ENCODE results near the gene DRD2. TPM values are rescaled to one million over a fixed set of nuclear protein-coding genes. Genes with fewer than 3 reads are reported as not detected.

Gene DRD2
- total and polyA plus RNA-seq, 3 experiments from 2014 or later = not detected

DNA sequence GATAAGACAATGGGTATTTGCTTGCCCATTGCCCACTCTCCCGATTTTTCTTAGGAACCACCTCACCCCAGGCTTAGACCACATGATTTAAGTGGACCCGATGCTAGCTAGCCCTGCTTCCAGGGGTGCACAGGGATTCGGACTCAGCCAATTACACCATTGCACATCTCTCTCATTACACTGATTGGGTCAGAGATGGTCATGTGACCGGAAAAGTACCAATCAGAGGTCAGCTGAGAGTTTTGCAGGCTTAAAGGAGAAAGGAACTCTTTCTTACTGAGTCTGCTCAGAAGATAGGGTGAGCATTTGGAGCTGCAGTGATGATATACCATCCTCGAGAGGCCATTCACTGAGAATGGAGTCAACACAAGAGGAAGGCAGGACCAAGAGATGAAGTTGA lies 99.8 kb downstream of the DRD2 start:
- CTCF ChIA-PET = no interaction called here
- no peaks in the 10 kb centered on the region for H3K4me1 ChIP-seq (ENCODE audit: insufficient read depth, low read length)
- no peaks in the 10 kb centered on the region for H3K36me3 ChIP-seq (ENCODE audit: insufficient read depth, low read length)
- DNase-seq = no peak
- no peak overlapping the region for H3K27ac ChIP-seq (ENCODE audit: low read depth, low read length)
- no peaks in the 10 kb centered on the region for H3K4me1 Mint-ChIP-seq
- H3K4me3 ChIP-seq (ENCODE audit: low read length) = no peak overlapping the region
- H3K27me3 ChIP-seq (ENCODE audit: insufficient read depth, low read length, poor library complexity, severe bottlenecking) = no peaks in the 10 kb centered on the region
- H3K9me3 Mint-ChIP-seq = no peaks in the 10 kb centered on the region
- H3K27me3 Mint-ChIP-seq = peaks cover 0 to 1% of the 10 kb centered on the region in 2 donors
- no peak overlapping the region for H3K27ac Mint-ChIP-seq
- H3K36me3 Mint-ChIP-seq = peaks cover 16 to 51% (median 22%) of the 10 kb centered on the region in 3 donors
- no peaks in the 10 kb centered on the region for H3K9me3 ChIP-seq (ENCODE audit: low read length)
- H3K4me3 Mint-ChIP-seq = no peak overlapping the region
- POLR2A ChIA-PET = no interaction called here

DNA sequence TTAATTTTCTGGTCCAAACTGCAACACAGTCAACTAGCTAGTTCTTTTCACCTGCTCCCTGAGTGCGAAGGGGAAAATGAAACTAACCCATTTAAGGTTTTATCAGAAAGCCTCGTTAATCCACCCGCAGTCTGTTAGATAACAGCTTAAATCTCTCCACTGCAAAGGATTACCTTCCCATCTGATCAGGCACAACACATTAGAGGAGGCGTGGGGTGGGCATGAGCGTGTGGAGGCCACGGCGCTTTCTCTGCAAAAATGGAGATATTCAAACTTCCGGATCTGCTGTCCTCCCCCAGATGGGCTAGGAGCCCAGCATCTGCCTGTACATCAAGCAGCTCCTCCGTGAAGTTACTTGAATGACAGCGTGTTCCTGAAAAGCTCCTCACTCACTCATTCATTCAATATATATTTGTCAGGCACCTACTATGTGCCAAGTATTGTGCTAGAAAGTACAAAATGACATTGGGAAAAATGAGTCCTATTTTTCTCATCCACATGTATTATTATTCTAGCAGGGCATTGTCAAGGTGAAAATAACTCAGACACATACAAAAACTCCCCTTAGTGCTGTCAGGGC lies 101.1 kb downstream of the DRD2 start:
- no peak overlapping the region for H3K27ac ChIP-seq (ENCODE audit: low read depth, low read length)
- Mint-ChIP-seq H3K27me3 (peaks cover 0 to 1% of the 10 kb centered on the region in 2 donors), H3K9me3 (no peaks in the 10 kb centered on the region), H3K4me1 (no peaks in the 10 kb centered on the region), H3K27ac (peak overlapping the region in 1 of 8 donors; percentile 17), H3K36me3 (peaks cover 10 to 51% (median 10%) of the 10 kb centered on the region in 3 donors), H3K4me3 (no peak overlapping the region)
- CTCF ChIA-PET = interaction anchor here (1.1 kb wide), 1 partner anchor 159 kb away, joined by 3 read pairs; no protein-coding TSS in a partner anchor
- H3K36me3 ChIP-seq (ENCODE audit: insufficient read depth, low read length) = no peaks in the 10 kb centered on the region
- H3K4me1 ChIP-seq (ENCODE audit: insufficient read depth, low read length) = no peaks in the 10 kb centered on the region
- no peaks in the 10 kb centered on the region for H3K9me3 ChIP-seq (ENCODE audit: low read length)
- POLR2A ChIA-PET = no interaction called here
- H3K4me3 ChIP-seq (ENCODE audit: low read length) = no peak overlapping the region
- H3K27me3 ChIP-seq (ENCODE audit: insufficient read depth, low read length, poor library complexity, severe bottlenecking) = no peaks in the 10 kb centered on the region
- no peak for DNase-seq

- Mint-ChIP-seq H3K4me3 (no peak overlapping the region), H3K4me1 (no peaks in the 10 kb centered on the region), H3K27ac (peak overlapping the region in 1 of 8 donors; percentile 7), H3K27me3 (peaks cover 0 to 1% of the 10 kb centered on the region in 2 donors), H3K9me3 (no peaks in the 10 kb centered on the region), H3K36me3 (peaks cover 5 to 54% (median 13%) of the 10 kb centered on the region in 3 donors)
- no peaks in the 10 kb centered on the region for H3K9me3 ChIP-seq (ENCODE audit: low read length)
- H3K27me3 ChIP-seq (ENCODE audit: insufficient read depth, low read length, poor library complexity, severe bottlenecking) = no peaks in the 10 kb centered on the region
- ChIA-PET POLR2A (no interaction called here), CTCF (no interaction called here)
- DNase-seq = no peak
- no peak overlapping the region for H3K27ac ChIP-seq (ENCODE audit: low read depth, low read length)
- no peak overlapping the region for H3K4me3 ChIP-seq (ENCODE audit: low read length)
- H3K4me1 ChIP-seq (ENCODE audit: insufficient read depth, low read length) = no peaks in the 10 kb centered on the region
- H3K36me3 ChIP-seq (ENCODE audit: insufficient read depth, low read length) = peaks cover 5% of the 10 kb centered on the region
Observed at GRCh38 chr11:113373306-113373705, 101.9 kb downstream of the DRD2 start.

DNA sequence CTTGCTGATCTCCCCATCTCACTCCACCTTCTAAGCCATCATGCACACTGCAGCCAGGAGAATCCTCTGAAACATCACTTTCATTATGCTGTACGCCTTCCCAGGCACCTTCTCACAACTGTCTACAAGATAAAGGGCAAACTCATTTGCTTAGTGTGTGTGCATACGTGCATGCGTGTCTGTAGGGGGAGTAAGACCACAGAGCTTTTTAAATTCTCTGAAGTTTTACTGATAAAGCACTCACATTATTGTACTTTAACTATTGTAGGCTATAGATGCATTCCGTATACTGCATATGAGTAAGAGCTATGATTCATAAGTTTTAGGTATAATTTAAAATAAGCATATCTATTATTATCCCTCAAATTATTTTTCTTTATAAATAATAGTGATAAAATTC lies 102.9 kb downstream of the DRD2 start:
- POLR2A ChIA-PET = no interaction called here
- H3K27ac Mint-ChIP-seq = peak overlapping the region in 3 of 8 donors; percentile 12 to 41 (median 37)
- CTCF ChIA-PET = interaction anchor here (0.7 kb wide), 1 partner anchor 12 kb away, joined by 3 read pairs; no protein-coding TSS in a partner anchor

DNA sequence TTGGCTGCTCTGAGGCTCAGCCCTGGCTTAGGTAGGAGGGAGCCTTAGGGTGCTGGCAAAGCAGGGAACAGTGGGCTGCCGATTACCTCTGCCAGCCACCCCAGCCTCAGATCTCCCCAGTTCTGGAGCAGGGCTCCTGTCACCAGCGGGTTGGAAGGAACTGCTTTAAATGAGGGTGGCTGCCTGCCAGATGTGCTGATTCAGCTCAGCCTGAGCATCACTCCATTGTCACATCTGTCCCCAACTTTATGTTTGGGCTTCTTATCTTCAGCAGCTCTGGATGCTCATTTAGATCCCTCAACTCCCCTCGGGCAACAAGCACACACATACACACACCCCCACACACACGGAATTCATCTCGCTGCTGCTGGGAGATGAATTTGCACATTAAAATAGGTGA lies 104.6 kb downstream of the DRD2 start:
- CTCF ChIA-PET = no interaction called here
- no peak overlapping the region for H3K4me3 ChIP-seq (ENCODE audit: low read length)

More for the DNA sequence above, 102.9 kb downstream of the DRD2 start:
- peaks cover 0 to 1% of the 10 kb centered on the region in 2 donors for H3K27me3 Mint-ChIP-seq
- no peak overlapping the region for H3K4me3 ChIP-seq (ENCODE audit: low read length)
- H3K36me3 ChIP-seq (ENCODE audit: insufficient read depth, low read length) = peaks cover 13% of the 10 kb centered on the region
- H3K9me3 Mint-ChIP-seq = no peaks in the 10 kb centered on the region
- H3K9me3 ChIP-seq (ENCODE audit: low read length) = no peaks in the 10 kb centered on the region
- no peak overlapping the region for H3K4me3 Mint-ChIP-seq
- H3K36me3 Mint-ChIP-seq = peaks cover 0 to 63% (median 13%) of the 10 kb centered on the region in 3 donors
- no peaks in the 10 kb centered on the region for H3K4me1 ChIP-seq (ENCODE audit: insufficient read depth, low read length)
- no peaks in the 10 kb centered on the region for H3K4me1 Mint-ChIP-seq
- DNase-seq = no peak
- no peaks in the 10 kb centered on the region for H3K27me3 ChIP-seq (ENCODE audit: insufficient read depth, low read length, poor library complexity, severe bottlenecking)
- H3K27ac ChIP-seq (ENCODE audit: low read depth, low read length) = no peak overlapping the region

GRCh38 chr11:113369411-113369810 lies 105.8 kb downstream of the DRD2 start:
- POLR2A ChIA-PET = no interaction called here
- no peaks in the 10 kb centered on the region for H3K27me3 ChIP-seq (ENCODE audit: insufficient read depth, low read length, poor library complexity, severe bottlenecking)
- no peak for DNase-seq
- H3K4me3 ChIP-seq (ENCODE audit: low read length) = no peak overlapping the region
- H3K4me3 Mint-ChIP-seq = no peak overlapping the region
- no peaks in the 10 kb centered on the region for H3K9me3 Mint-ChIP-seq
- H3K4me1 ChIP-seq (ENCODE audit: insufficient read depth, low read length) = peaks cover 7% of the 10 kb centered on the region
- peaks cover 0 to 87% (median 13%) of the 10 kb centered on the region in 3 donors for H3K36me3 Mint-ChIP-seq
- H3K27ac ChIP-seq (ENCODE audit: low read depth, low read length) = no peak overlapping the region
- CTCF ChIA-PET = no interaction called here
- no peaks in the 10 kb centered on the region for H3K9me3 ChIP-seq (ENCODE audit: low read length)
- H3K27ac Mint-ChIP-seq = no peak overlapping the region
- no peaks in the 10 kb centered on the region for H3K27me3 Mint-ChIP-seq
- peaks cover 11 to 19% (median 15%) of the 10 kb centered on the region in 3 donors for H3K4me1 Mint-ChIP-seq
- H3K36me3 ChIP-seq (ENCODE audit: insufficient read depth, low read length) = peaks cover 23% of the 10 kb centered on the region

More for the DNA sequence above, 104.6 kb downstream of the DRD2 start:
- Histone ChIP-seq H3K9me3 (ENCODE audit: low read length) (no peaks in the 10 kb centered on the region), H3K27ac (ENCODE audit: low read depth, low read length) (no peak overlapping the region), H3K27me3 (ENCODE audit: insufficient read depth, low read length, poor library complexity, severe bottlenecking) (no peaks in the 10 kb centered on the region), H3K4me1 (ENCODE audit: insufficient read depth, low read length) (peaks cover 3% of the 10 kb centered on the region), H3K36me3 (ENCODE audit: insufficient read depth, low read length) (peaks cover 19% of the 10 kb centered on the region)
- H3K36me3 Mint-ChIP-seq = peaks cover 0 to 77% (median 13%) of the 10 kb centered on the region in 3 donors
- H3K4me3 Mint-ChIP-seq = no peak overlapping the region
- peaks cover 9 to 12% (median 11%) of the 10 kb centered on the region in 3 donors for H3K4me1 Mint-ChIP-seq
- no peak for DNase-seq
- H3K9me3 Mint-ChIP-seq = no peaks in the 10 kb centered on the region
- POLR2A ChIA-PET = no interaction called here
- peak overlapping the region in 2 of 8 donors; percentile 11 to 61 for H3K27ac Mint-ChIP-seq
- no peaks in the 10 kb centered on the region for H3K27me3 Mint-ChIP-seq

DNA sequence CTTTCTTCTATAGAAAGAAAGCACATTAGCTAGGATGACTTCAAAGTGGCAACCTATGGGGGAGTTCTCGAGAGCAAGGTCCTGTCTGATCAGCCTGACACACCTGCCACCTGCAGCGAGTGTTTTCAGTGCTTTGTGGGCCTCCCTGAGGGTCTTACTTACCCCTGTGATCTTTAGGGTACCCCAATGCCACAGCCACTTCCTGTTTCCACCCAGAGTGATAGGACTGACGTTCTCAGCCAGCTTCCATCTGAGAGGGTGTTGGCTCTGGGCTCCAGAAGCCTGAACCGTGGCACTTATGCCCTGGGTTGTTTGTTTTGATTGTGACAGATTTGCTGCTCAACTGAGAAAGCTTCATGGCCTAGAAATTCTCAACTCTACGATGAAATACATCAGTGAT lies 109.3 kb downstream of the DRD2 start:
- Histone ChIP-seq H3K4me3 (ENCODE audit: low read length) (no peak overlapping the region), H3K27me3 (ENCODE audit: insufficient read depth, low read length, poor library complexity, severe bottlenecking) (no peaks in the 10 kb centered on the region), H3K9me3 (ENCODE audit: low read length) (no peaks in the 10 kb centered on the region), H3K4me1 (ENCODE audit: insufficient read depth, low read length) (peaks cover 7% of the 10 kb centered on the region), H3K36me3 (ENCODE audit: insufficient read depth, low read length) (peaks cover 24% of the 10 kb centered on the region), H3K27ac (ENCODE audit: low read depth, low read length) (no peak overlapping the region)
- Mint-ChIP-seq H3K36me3 (peaks cover 0 to 97% (median 7%) of the 10 kb centered on the region in 3 donors), H3K27ac (peak overlapping the region; percentile 28 to 85 (median 58)), H3K4me1 (peaks cover 18 to 39% (median 33%) of the 10 kb centered on the region in 3 donors), H3K9me3 (no peaks in the 10 kb centered on the region), H3K27me3 (no peaks in the 10 kb centered on the region), H3K4me3 (no peak overlapping the region)
- CTCF ChIA-PET = no interaction called here
- peak in 1 of 5 donors; percentile 48 for DNase-seq
- POLR2A ChIA-PET = no interaction called here

- ChIA-PET CTCF (no interaction called here), POLR2A (no interaction called here)
- Mint-ChIP-seq H3K36me3 (peaks cover 9 to 98% (median 13%) of the 10 kb centered on the region in 3 donors), H3K4me1 (peaks cover 18 to 39% (median 33%) of the 10 kb centered on the region in 3 donors), H3K4me3 (no peak overlapping the region), H3K27ac (peak overlapping the region in 6 of 8 donors; percentile 9 to 54 (median 36)), H3K9me3 (no peaks in the 10 kb centered on the region), H3K27me3 (no peaks in the 10 kb centered on the region)
- Histone ChIP-seq H3K27ac (ENCODE audit: low read depth, low read length) (no peak overlapping the region), H3K4me1 (ENCODE audit: insufficient read depth, low read length) (peaks cover 7% of the 10 kb centered on the region), H3K36me3 (ENCODE audit: insufficient read depth, low read length) (peaks cover 30% of the 10 kb centered on the region), H3K27me3 (ENCODE audit: insufficient read depth, low read length, poor library complexity, severe bottlenecking) (no peaks in the 10 kb centered on the region), H3K9me3 (ENCODE audit: low read length) (no peaks in the 10 kb centered on the region), H3K4me3 (ENCODE audit: low read length) (no peak overlapping the region)
- no peak for DNase-seq
Observed at GRCh38 chr11:113363996-113364641, 111.1 kb downstream of the DRD2 start.

Data from CD8-positive, alpha-beta memory T cell (primary cell).